Fibroblast of pulmonary artery (primary cell): Measurements from ENCODE around the gene NTN5.
"Not testable (repeated sequence)": the region's sequence is repeated elsewhere in the genome, so short reads cannot be mapped to it uniquely, and the experiment has no call there.

Experiments
- DNase-seq: peaks from one replicate; pipeline ENCODE4 v3.0.0-alpha.2; 2010; ENCODE audit warnings: low read depth
- H3K4me3 ChIP-seq: replicated peaks from 2 replicates; pipeline ENCODE4 v1.5.1; 2011; ENCODE audit warnings: low read depth, mild to moderate bottlenecking, control low read depth, low read length, moderate library complexity
- TF ChIP-seq, protein P1 (sequence below): IDR thresholded peaks from 2 replicates; pipeline ENCODE4 v1.5.1; 2011; ENCODE audit warnings: mild to moderate bottlenecking, control low read depth, low read length, inconsistent platforms; ENCODE audit errors: missing control alignments

The NTN5 gene

DNA sequence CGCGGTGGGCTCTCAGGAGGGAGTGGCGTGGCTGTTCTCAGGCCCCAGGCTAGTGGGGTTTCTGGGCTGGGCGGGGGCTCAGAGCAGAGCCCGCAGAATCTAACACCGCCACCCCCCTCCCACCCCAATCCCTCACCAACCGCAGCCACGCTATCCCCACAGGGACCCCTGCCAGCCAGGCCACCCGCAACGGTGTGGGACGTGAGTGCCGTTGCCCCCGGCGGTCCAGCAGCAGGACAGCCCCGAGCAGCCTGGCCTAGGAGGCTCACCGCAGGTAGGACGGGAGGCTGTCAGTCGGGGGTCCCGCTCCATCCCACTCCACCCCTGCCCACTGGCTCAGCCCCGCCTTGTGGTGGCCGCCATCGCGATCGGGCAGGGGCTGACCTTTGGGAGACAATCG, at the start of gene NTN5:
NTN5 (minus strand) TSS at position 24 of the 400 bp plus-strand sequence. CDS start 2,031 bp downstream, outside the sequence.
- no peak within 1 kb of the TSS for H3K4me3 ChIP-seq
- no peak for DNase-seq
- TF ChIP-seq, protein P1, sequence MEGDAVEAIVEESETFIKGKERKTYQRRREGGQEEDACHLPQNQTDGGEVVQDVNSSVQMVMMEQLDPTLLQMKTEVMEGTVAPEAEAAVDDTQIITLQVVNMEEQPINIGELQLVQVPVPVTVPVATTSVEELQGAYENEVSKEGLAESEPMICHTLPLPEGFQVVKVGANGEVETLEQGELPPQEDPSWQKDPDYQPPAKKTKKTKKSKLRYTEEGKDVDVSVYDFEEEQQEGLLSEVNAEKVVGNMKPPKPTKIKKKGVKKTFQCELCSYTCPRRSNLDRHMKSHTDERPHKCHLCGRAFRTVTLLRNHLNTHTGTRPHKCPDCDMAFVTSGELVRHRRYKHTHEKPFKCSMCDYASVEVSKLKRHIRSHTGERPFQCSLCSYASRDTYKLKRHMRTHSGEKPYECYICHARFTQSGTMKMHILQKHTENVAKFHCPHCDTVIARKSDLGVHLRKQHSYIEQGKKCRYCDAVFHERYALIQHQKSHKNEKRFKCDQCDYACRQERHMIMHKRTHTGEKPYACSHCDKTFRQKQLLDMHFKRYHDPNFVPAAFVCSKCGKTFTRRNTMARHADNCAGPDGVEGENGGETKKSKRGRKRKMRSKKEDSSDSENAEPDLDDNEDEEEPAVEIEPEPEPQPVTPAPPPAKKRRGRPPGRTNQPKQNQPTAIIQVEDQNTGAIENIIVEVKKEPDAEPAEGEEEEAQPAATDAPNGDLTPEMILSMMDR: no peak

GRCh38 chr19:48722196-48722708, 49.4 kb upstream of the NTN5 start:
- H3K4me3 ChIP-seq: no peak overlapping the region
- TF ChIP-seq, protein P1: no peak
- DNase-seq: no peak

DNA sequence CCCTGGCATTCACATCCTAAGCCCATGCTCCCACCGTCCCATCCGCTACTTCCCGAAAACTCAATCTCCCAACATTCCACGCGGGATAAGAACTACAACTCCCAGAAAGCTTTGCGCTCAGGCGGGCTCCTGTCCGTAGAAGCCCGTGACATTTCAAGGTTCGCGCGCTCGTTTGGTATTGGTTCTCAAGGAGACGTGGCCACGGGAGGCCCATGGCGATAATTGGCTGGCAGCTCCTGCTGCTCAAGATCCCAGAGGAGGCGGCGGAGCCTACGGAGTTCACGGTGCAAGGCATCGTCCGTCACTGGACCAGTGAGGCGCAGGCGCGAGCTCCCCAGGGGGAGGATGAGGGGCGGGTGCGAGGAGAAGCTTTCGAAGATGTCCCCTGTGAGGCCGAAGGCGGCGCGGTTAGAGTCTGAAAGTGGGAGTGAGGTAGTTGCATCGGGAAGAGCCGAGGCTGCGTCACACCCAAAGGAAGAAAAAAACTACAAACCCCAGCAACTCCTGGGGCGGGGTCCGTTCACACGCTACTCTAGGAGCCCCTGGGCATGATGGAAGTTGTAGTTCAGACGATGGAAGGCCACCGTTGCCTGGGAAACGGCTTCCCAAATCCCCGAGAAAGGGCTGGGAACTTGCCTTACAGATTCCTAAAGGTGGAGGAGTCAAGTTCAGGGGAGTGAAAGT, 47.9 kb upstream of the NTN5 start:
- TF ChIP-seq, protein P1: no peak
- peak; percentile 100 for DNase-seq
- peak overlapping the region; percentile 75 for H3K4me3 ChIP-seq

DNA sequence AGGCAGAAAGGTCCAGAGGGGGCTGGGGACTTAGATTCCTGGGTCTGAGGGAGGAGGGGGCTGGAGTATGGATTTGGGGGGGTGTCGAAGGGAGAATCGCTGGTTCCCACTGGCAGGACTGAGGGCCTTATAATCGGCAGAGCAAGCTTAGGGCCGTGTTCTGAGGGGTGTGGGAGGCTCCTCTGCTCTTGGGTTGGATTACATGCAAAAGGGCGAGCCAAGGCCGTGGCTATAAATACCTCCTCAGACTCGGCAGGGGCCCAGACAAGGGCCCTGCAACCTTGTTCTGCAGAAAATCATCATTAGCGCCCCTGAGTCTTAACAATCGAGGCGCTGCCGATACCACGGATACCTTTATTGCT, 47.4 kb upstream of the NTN5 start:
- no peak for DNase-seq
- peak overlapping the region; percentile 75 for H3K4me3 ChIP-seq
- TF ChIP-seq, protein P1: no peak

- DNase-seq: no peak
- TF ChIP-seq, protein P1: no peak
- H3K4me3 ChIP-seq: peak within 1 kb of the TSS; percentile 75
These were observed 46.7 kb upstream of the NTN5 start, which contains the start of gene MAMSTR for GRCh38 chr19:48719263-48720171. MAMSTR (minus strand) TSS chr19:48719725; CDS start chr19:48719031, 694 bp downstream.

DNA sequence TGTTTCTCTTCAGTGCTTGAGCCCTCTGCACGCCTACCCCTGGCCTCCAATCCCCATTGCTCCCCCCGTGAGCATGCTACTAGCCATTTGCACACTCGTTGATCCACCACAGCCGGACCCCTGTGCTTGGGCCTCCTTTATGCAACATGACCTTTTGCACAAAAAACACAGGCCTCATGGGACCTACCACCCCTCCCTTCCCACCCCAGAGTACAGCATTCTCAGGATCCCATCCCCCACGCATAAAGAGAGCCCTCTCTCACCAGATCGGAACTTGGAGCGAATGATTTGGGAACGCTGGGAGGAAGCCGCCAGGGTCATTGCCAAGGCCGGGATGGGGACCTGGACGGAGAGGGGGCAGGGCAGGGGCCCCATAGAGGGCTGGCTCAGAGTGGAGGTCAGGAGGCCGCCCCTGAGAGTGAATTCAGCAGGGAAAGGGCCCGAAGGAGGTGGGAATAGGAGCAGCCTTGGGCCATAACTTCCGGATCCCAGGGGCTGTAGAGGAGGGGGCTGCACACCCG, 46.0 kb upstream of the NTN5 start:
- TF ChIP-seq, protein P1: no peak
- DNase-seq: no peak
- no peak overlapping the region for H3K4me3 ChIP-seq

- DNase-seq, H3K4me3 ChIP-seq: not testable (repeated sequence)
These were observed 45.3 kb upstream of the NTN5 start for GRCh38 chr19:48718106-48718505.
